Lower lobe of right lung (tissue), 2 donors: ENCODE data around the gene ISM1. TPM values are rescaled to one million over a fixed set of nuclear protein-coding genes. Genes with fewer than 3 reads are reported as not detected.

Source experiments
- ATAC-seq, 2 donors: fragments of 200-7000 bp; cut with Tn5 transposase; one replicate each; pipeline ENCODE4 v1.9.1; 2020 to 2022; ENCODE audit warnings: mild to moderate bottlenecking in 2 of 2, moderate library complexity in 2 of 2
- DNase-seq: peaks from one replicate; pipeline ENCODE4 v3.0.0-alpha.2; 2020
- H3K27ac ChIP-seq: fragments of 200-600 bp; one replicate; pipeline ENCODE4 v1.8.0; 2022
- H3K27me3 ChIP-seq: fragments of 200-600 bp; one replicate; pipeline ENCODE4 v1.8.0; 2022; ENCODE audit warnings: low read depth
- H3K36me3 ChIP-seq: fragments of 200-600 bp; one replicate; pipeline ENCODE4 v1.8.0; 2022; ENCODE audit warnings: mild to moderate bottlenecking
- H3K4me1 ChIP-seq: fragments of 200-600 bp; one replicate; pipeline ENCODE4 v1.8.0; 2022
- H3K4me3 ChIP-seq: fragments of 200-600 bp; one replicate; pipeline ENCODE4 v1.8.0; 2022; ENCODE audit warnings: mild to moderate bottlenecking
- H3K9me3 ChIP-seq: fragments of 200-600 bp; one replicate; pipeline ENCODE4 v1.8.0; 2022
- CTCF ChIP-seq: fragments of 200-600 bp; IDR thresholded peaks from one replicate; pipeline ENCODE4 v1.8.0; 2022; ENCODE audit warnings: antibody characterized with exemption, mild to moderate bottlenecking
- intact Hi-C: fragments of 100-400 bp; cut with DNase I; formaldehyde crosslinking; loops from one replicate; pipeline ENCODE4 v1.11.0; 2022
- total RNA-seq: library from RNA; stranded (reverse); fragmentation: NEBNext Ultra II Directional; extraction: Animal tissue kit (Norgen Biotek cat#: 25700); gene quantifications from one replicate; pipeline ENCODE4 v1.2.1, GENCODE V29; 2021
- donor health status: DM: no; HTN: yes; CAD: no; lungs with severe emphysema.

The ISM1 gene
- total RNA-seq, 1 donor from 2014 or later: 8.4 TPM

- TF ChIP-seq CTCF: no peak
- ATAC-seq (no peak), DNase-seq (no peak)
- no peaks in the 10 kb centered on the region for H3K9me3 ChIP-seq
- H3K4me1 ChIP-seq: no peaks in the 10 kb centered on the region
- H3K36me3 ChIP-seq: no peaks in the 10 kb centered on the region
- no peak overlapping the region for H3K4me3 ChIP-seq
- intact Hi-C loops: no loop called here
- H3K27me3 ChIP-seq: no peaks in the 10 kb centered on the region
- no peak overlapping the region for H3K27ac ChIP-seq
Measured at GRCh38 chr20:13286052-13286451, 65.0 kb downstream of the ISM1 start.

GRCh38 chr20:13286607-13287006 lies 65.5 kb downstream of the ISM1 start:
- Histone ChIP-seq H3K27me3 (no peaks in the 10 kb centered on the region), H3K27ac (no peak overlapping the region), H3K9me3 (no peaks in the 10 kb centered on the region), H3K36me3 (no peaks in the 10 kb centered on the region), H3K4me3 (no peak overlapping the region), H3K4me1 (no peaks in the 10 kb centered on the region)
- DNase-seq (peak; percentile 74), ATAC-seq (peak; percentile 76 to 85)
- TF ChIP-seq CTCF: no peak
- intact Hi-C loops: no loop called here

- TF ChIP-seq CTCF: no peak
- no peaks in the 10 kb centered on the region for H3K27me3 ChIP-seq
- no peak overlapping the region for H3K4me3 ChIP-seq
- ATAC-seq (no peak), DNase-seq (no peak)
- H3K4me1 ChIP-seq: no peaks in the 10 kb centered on the region
- intact Hi-C loops: no loop called here
- no peaks in the 10 kb centered on the region for H3K36me3 ChIP-seq
- no peak overlapping the region for H3K27ac ChIP-seq
- H3K9me3 ChIP-seq: no peaks in the 10 kb centered on the region
Measured at GRCh38 chr20:13288357-13288756, 67.3 kb downstream of the ISM1 start.

- H3K27me3 ChIP-seq: no peaks in the 10 kb centered on the region
- TF ChIP-seq CTCF: no peak
- H3K9me3 ChIP-seq: no peaks in the 10 kb centered on the region
- H3K27ac ChIP-seq: no peak overlapping the region
- no peak for DNase-seq
- intact Hi-C loops: no loop called here
- no peaks in the 10 kb centered on the region for H3K36me3 ChIP-seq
- no peak for ATAC-seq
- H3K4me3 ChIP-seq: no peak overlapping the region
- H3K4me1 ChIP-seq: no peaks in the 10 kb centered on the region
Measured at GRCh38 chr20:13289031-13289430, 68.0 kb downstream of the ISM1 start.

GRCh38 chr20:13290724-13291123 lies 69.7 kb downstream of the ISM1 start:
- no peaks in the 10 kb centered on the region for H3K9me3 ChIP-seq
- H3K27ac ChIP-seq: no peak overlapping the region
- ATAC-seq (no peak), DNase-seq (no peak)
- no peak overlapping the region for H3K4me3 ChIP-seq
- intact Hi-C loops: no loop called here
- no peaks in the 10 kb centered on the region for H3K36me3 ChIP-seq
- H3K27me3 ChIP-seq: no peaks in the 10 kb centered on the region
- no peak for TF ChIP-seq CTCF
- H3K4me1 ChIP-seq: no peaks in the 10 kb centered on the region

- no peak for DNase-seq
- Histone ChIP-seq H3K4me1 (no peaks in the 10 kb centered on the region), H3K9me3 (no peaks in the 10 kb centered on the region), H3K27me3 (no peaks in the 10 kb centered on the region), H3K4me3 (no peak overlapping the region), H3K36me3 (no peaks in the 10 kb centered on the region), H3K27ac (no peak overlapping the region)
- no peak for TF ChIP-seq CTCF
- no peak for ATAC-seq
- intact Hi-C loops: no loop called here
Measured at GRCh38 chr20:13291157-13291556, 70.1 kb downstream of the ISM1 start.
